ENCODE data around the gene BRICD5.

DNA sequence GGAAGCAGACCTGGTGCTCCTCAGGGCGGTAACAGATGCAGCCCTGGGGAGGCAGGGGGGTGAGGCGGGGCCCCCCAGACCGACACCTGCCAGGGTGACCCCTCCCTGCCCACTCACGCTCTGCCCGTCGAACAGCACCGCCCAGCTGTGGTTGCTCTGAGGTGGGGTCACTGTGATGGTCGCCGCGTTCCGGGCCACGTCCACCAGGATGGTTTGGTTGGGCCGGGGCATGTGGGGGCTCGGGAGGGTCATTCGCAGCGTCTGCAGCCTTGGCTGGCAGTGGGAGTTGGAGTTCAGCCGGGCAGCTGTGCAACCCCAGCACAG is 692 bp downstream of the BRICD5 start:
- TF ChIP-seq GATA2 (IDR thresholded peaks at IDR 0.05; ENCODE audit: low read depth, low read length) (no peak), GATA3 (IDR thresholded peaks at IDR 0.05; ENCODE audit: low read depth, low read length) (no peak)

Measured in SH-SY5Y (cell line).